ENCODE measurements around the gene HIPK4. TPM values are rescaled to one million over a fixed set of nuclear protein-coding genes. Genes with fewer than 3 reads are reported as not detected.

HIPK4 gene
- total RNA-seq, 1 donor from 2014 or later: not detected

DNA sequence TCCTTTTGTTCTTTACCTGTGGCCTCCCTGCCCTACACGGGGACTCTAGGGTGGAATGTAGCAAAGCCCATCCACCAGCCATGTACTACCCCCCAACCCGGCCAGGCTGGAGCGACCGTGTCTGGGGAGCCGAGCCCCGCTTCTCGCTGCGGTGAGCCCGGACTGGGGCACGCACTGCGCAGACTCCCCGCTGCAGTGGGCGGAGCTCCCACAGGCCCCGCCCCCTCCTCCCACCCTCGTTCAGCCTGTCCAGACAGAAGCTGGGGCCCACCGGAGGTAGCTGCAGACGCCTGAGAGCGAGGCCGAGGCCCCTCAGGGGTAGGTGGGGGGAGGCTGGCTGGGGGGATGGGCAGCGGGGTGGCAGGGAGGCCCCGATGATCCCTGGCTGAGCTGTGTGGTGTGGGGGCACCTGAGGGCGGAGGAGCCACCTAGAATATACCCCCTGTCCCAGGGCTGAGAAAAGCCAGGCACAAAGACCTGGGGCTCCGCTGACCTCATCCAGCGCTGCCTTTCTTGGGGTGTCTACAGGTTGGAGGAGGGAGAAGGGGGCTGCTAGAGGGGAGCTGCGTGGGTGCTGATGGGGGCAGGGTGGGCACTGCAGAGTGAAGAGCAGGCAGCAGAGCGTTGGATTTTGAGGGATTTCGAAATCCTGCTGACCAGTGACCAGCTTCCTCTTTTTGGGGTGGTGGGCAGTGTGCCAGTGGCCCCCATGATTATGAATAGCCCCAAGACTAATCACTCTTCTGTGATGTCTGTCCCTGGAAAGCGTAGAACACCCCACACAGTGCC lies 24.2 kb downstream of the HIPK4 start:
- peak; percentile 94 for DNase-seq

GRCh38 chr19:40365010-40365409 lies 25.0 kb downstream of the HIPK4 start:
- DNase-seq: no peak

DNA sequence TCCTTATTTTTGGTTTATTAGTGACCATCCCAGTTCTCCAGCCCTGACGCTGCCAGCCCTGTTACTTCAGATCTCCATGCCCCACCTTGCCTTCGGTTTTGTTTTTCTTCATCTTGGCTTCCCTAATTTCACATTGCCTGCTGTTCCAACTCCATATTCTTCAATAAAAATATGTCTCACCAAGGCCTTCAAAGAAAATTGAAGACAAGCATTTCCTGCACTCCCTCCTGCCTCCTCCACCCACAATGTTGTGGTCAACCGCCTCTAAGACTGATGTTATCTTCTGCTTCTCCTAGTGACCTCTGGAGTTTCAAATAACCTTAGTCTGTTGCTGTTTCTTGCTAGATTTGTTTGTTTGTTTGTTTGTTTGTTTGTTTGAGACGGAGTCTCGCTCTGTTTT lies 26.9 kb downstream of the HIPK4 start:
- no peak for DNase-seq

DNA sequence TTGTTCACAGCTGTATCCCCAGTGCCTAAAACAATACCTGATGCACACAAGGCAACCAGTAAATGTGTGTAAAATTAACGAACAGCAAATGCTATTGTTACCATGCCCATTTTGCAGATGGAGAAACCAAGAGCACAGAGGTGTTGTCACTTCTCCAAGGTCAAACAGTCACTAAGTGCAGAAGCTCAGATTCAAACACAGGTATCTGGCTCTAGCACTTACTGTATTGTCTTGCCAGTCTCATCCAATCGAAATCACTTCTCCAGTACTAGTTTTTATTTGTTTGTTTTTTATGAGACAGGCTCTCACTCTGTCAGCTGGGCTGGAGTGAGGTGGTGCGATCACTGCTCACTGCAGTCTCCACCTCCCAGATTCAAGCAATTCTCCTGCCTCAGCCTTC lies 27.8 kb downstream of the HIPK4 start:
- DNase-seq: no peak

DNA sequence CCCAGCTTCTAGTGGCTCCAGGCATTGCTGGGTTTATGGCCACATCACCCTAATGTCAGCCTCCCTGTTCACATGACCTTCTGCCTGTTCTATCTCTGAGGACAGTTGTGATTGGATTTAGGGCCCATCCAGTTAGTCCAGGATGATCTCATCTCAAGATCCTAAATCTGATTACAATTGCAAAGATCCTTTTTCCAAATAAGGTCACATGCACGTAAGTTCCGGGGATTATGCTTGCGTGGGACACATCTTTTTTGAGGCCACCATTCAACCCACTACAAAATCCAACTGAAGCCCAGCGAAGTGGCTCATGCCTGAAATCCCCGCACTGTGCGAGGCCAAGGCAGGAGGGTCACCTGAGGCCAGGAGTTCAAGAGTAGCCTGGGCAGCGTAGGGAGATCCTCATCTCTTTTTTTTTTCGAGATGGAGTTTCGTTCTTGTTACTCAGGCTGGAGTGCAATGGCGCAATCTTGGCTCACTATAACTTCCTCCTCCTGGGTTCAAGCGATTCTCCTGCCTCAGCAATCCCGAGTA lies 29.2 kb downstream of the HIPK4 start:
- no peak for DNase-seq

DNA sequence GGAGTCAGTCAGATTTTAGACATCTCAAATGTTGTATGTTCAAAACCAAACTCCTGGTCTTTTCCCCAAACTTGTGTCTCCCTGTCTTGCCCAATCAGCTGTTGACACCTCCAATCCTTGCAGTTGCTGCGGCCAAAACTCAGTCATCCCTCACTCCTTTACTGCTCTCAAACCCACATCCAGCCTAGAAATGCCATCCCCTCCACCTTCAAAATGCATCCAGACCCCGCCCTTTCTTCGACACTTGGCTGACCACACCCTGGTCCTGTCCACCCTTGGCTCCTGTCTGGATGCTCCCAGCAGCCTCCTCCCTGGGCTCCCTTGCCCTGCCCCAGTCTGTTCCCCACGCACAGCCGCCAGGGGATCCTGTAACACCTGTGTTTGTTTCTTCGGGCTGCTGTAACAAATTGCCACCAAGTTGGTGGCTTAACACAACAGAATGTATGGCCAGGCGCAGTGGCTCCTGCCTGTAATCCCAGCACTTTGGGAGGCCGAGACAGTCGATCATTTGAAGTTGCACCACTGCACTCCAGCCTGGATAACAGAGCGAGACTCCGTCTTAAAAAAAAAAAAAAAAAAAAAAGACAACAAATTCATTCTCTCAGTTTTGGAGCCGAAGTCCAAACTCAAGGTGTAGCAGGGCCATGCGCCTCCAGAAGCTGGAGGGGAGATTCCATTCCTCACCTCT lies 29.8 kb downstream of the HIPK4 start:
- no peak for DNase-seq

DNA sequence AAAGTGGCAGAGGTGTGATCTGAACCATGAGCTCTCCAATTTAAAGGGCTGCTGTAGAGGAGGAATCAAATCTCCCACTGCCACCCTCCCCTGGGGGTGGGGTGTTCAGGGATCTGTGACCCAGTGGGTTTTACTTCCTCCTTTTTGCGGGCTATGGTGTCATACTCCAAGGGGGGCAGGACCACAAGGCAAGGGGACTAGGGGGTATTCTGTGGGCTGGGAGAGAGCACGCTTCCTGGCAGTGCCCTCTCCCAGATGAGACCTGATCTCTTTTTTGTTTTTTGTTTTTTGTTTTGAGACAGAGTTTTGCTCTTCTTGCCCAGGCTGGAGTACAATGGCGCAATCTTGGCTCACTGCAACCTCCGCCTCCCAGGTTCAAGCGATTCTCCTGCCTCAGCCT lies 31.2 kb downstream of the HIPK4 start:
- no peak for DNase-seq

- DNase-seq: no peak
These were observed 32.3 kb downstream of the HIPK4 start for GRCh38 chr19:40357640-40358039.

- DNase-seq: no peak
These were observed 33.0 kb downstream of the HIPK4 start for GRCh38 chr19:40356681-40357595.

DNA sequence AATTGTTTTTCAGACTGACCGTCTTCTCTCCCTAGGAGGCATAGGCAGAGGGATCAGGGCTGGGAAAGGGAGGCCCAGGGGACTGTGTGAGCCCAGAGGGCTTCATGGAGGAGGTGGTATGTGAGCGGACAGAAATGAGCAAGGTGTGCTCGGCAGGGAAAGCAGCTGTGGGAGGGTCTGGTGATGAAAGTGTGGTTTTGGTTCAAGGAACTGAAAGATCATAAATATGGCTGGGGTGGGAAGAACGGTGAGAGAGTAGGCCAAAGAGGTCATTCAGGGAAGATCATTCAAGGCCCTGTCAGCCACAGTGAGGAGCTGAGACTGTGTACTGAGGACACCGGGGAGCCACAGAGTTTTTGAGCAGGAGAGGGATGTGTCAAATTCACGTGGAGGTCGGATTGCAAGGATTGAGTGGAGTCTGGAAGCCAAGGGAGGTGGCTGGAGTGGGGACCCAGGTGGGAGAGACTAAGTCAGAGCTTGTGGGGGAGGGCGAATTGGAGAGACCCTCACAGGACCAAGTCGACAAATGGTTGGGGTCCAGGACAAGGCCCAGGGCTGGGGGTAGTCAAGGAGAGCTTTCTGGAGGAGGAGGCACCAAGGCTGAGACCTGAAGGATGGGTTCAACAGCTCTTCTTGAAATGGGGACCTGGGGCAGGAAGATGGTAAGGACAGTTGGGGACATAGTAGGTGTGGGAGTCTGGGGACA lies 33.9 kb downstream of the HIPK4 start:
- no peak for DNase-seq

DNA sequence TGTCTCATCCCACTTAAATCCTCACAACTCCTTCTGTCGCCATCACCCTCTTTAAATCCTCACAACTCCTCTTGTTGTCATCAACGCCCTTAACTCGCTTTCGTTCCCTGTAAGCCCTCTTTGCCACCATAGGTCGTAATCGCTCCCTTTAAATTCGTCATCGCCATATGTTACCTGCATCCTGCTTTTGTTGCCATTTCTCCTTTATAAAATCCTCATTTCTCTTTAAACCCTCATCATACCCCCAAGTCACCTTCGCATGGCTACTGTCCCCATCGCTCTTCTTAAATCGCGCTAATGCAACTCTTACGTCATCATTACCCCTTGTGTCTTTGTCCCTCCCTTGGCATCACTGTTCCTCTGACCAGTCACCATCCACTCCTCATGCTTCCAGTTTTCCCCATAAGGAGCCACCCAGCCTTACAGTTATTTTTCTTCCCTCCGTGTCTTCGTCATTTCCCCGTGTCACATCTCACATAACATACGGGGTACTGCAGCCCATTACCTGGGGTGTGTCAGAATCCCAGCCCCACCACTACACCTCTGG lies 40.9 kb downstream of the HIPK4 start:
- peak; percentile 48 for DNase-seq

DNA sequence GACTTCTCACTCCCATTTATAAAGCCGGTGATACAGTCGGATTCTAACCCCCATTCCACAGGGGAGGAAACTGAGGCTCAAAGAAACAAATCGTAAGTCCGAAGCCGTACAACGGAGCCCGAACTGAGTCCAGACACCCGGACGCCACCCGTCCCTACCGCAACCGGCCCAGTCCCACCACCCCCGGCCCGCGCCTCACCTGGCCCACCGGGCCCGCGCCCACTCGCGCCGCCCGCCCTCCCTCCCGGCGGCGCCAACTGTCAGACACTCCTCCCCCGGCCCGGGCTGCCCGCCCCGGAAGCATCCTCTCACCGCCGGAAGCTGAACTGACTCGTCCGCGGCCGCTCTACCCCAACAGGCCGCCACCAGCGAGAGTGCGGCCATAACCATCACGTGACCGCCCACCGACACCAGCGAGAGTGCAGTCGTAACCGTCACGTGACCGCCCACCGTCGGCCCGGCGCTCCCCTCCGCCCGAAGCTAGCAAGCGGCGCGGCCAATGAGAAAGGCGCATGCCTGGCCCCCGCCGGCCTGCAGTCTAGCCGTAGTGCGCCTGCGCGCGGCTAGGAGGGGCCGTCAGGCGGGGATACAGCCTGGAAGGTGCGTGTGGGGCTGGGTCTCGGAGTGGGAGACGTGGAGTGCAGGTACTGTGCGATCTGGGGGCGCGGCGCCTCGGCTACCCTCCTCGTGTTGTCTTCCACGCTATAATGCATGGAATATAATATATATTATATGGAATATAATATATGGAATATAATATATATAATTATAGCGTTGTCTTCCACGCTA lies 41.7 kb downstream of the HIPK4 start, which contains the start of the genes C19orf47 and PLD3:
Gene C19orf47, minus strand, starts transcription at position 273 of the 789 bp plus-strand sequence. CDS start 6,540 bp downstream, outside the sequence.
Gene PLD3, plus strand, starts transcription at position 571 of the 789 bp plus-strand sequence. CDS start 17,789 bp downstream, outside the sequence.
- DNase-seq: peak; percentile 100

- no peak for DNase-seq
These were observed 45.6 kb downstream of the HIPK4 start for GRCh38 chr19:40344422-40344821.

- DNase-seq: no peak
These were observed 47.2 kb downstream of the HIPK4 start for GRCh38 chr19:40342644-40343311.

DNA sequence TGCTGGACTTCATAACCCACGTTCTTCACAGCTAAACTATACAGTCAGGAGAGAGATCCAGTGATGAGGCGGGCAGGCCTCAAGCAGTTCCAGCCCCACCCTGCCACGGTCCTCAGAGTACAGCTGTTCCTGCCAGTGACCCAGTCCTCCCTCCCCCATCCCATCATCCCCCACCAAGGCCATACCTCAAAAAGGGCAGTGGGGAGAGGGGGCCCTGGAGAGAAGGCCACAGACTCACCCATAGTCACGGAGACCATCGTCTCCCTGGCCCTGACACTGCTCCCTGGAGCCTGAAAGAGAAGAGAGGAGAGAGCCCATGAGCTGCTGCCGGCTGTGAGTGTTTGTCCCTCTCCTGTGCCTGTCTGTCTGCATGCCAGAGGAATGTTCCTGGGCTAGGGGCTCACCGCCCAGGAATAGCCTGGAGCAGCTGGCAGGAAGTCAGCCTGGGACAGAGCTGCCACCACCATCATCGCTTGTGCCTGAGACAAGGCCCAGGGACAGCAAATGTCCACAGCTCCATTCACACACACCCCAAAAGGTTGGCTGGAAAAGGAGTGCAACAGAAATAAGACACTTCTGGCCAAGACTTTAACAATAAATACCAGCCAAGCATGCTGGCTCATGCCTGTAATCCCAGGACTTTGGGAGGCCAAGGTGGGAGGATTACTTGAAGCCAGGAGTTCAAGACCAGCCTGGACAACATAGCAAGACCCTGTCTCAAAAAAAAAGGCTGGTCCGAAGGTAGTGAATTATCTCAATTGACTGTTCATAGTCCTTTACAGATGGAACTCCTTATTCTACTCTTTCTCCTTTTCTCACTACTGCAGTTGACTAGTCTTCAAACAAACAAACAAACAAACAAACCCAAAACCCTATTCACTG lies 48.1 kb downstream of the HIPK4 start:
- DNase-seq: peak; percentile 95

- no peak for DNase-seq
These were observed 50.8 kb downstream of the HIPK4 start for GRCh38 chr19:40339018-40339728.

DNA sequence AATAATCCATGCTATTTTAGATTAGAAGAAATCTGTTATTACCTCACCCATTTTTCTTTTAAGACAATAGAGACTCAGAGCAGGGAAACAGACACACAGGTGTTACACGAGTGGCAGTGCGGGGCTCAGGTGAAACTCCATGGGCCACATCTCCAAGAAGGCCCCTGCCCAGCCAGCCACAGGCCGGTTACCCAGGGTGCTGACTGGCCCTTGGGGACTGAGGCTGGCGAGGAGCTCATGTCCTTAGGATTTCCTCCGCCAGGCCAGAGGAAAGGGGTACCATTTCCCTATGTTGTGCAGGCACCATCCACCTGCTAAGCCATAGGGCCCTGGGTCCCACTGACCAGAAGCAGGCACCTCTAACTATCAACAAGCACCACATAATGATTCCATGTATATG lies 52.4 kb downstream of the HIPK4 start:
- DNase-seq: no peak

- DNase-seq: no peak
These were observed 52.9 kb downstream of the HIPK4 start for GRCh38 chr19:40337107-40337506.
